Loucy (cell line): ENCODE data around the gene DDAH2.

Experiments
- H2AFZ ChIP-seq: fragments of 200-600 bp; sonication (generic); 2 replicates; pipeline ENCODE4 v1.6.0; 2016; ENCODE audit warnings: antibody characterized with exemption, mild to moderate bottlenecking, low read length, moderate library complexity
- H3F3A ChIP-seq: fragments of 200-600 bp; 2 replicates; pipeline ENCODE4 v1.6.0; 2016; ENCODE audit warnings: antibody characterized with exemption, low read depth, mild to moderate bottlenecking
- H3K27me3 ChIP-seq: fragments of 200-600 bp; sonication (generic); 2 replicates; pipeline ENCODE4 v1.6.1; 2014; ENCODE audit warnings: low read length, mild to moderate bottlenecking; ENCODE audit not compliant: insufficient read depth, poor library complexity, severe bottlenecking
- H3K36me3 ChIP-seq: fragments of 200-600 bp; sonication (generic); 2 replicates; pipeline ENCODE4 v1.6.1; 2016; ENCODE audit warnings: low read length; ENCODE audit not compliant: insufficient read depth
- H3K4me1 ChIP-seq: fragments of 200-600 bp; sonication (generic); 2 replicates; pipeline ENCODE4 v1.5.1; 2014; ENCODE audit warnings: low read length, mild to moderate bottlenecking; ENCODE audit not compliant: insufficient read depth, poor library complexity, severe bottlenecking
- H3K4me2 ChIP-seq: fragments of 200-600 bp; sonication (generic); 2 replicates; pipeline ENCODE4 v1.6.0; 2014; ENCODE audit warnings: antibody characterized with exemption, low read length, low read depth, mild to moderate bottlenecking; ENCODE audit not compliant: poor library complexity, severe bottlenecking
- H3K4me3 ChIP-seq: fragments of 200-600 bp; sonication (generic); 2 replicates; pipeline ENCODE4 v1.5.1; 2014; ENCODE audit warnings: low read length, mild to moderate bottlenecking, mixed read lengths; ENCODE audit not compliant: poor library complexity, severe bottlenecking
- H3K79me2 ChIP-seq: fragments of 200-600 bp; sonication (generic); 2 replicates; pipeline ENCODE4 v1.6.1; 2014; ENCODE audit warnings: low read length; ENCODE audit not compliant: insufficient read depth
- H3K9ac ChIP-seq: fragments of 200-600 bp; sonication (generic); 2 replicates; pipeline ENCODE4 v1.6.0; 2014; ENCODE audit warnings: mild to moderate bottlenecking, low read depth, low read length, moderate library complexity; ENCODE audit not compliant: poor library complexity, severe bottlenecking
- H3K9me2 ChIP-seq: fragments of 200-600 bp; sonication (generic); replicated peaks from 2 replicates; pipeline ENCODE4 v1.6.1; 2016; ENCODE audit warnings: low read depth, low read length, mixed read lengths
- H3K9me3 ChIP-seq: fragments of 200-600 bp; sonication (generic); 2 replicates; pipeline ENCODE4 v1.6.1; 2014; ENCODE audit warnings: mild to moderate bottlenecking, antibody characterized with exemption, low read length, low read depth; ENCODE audit not compliant: insufficient read depth
- H4K20me1 ChIP-seq: fragments of 200-600 bp; sonication (generic); 2 replicates; pipeline ENCODE4 v1.6.0; 2014; ENCODE audit warnings: antibody characterized with exemption, low read length, mild to moderate bottlenecking; ENCODE audit not compliant: insufficient read depth, poor library complexity, severe bottlenecking
- CTCF ChIP-seq: fragments of 200-600 bp; sonication (generic); conservative IDR thresholded peaks from 2 replicates; pipeline ENCODE4 v1.5.1; 2014; ENCODE audit warnings: mild to moderate bottlenecking, antibody characterized with exemption, low read length
- EZH2phosphoT487 ChIP-seq: fragments of 200-600 bp; IDR thresholded peaks from 2 replicates; pipeline ENCODE4 v1.6.1; 2018; ENCODE audit warnings: antibody characterized with exemption, mild to moderate bottlenecking, moderate library complexity, borderline replicate concordance

The DDAH2 gene

GRCh38 chr6:31729515-31729978, 448 bp upstream of the DDAH2 start:
- H3K4me1 ChIP-seq = peaks cover 64% of the 10 kb centered on the region
- H3K27me3 ChIP-seq = no peaks in the 10 kb centered on the region
- H4K20me1 ChIP-seq = peaks cover 42% of the 10 kb centered on the region
- H3K9ac ChIP-seq = peak overlapping the region; percentile 89
- H2AFZ ChIP-seq = peak overlapping the region; percentile 45; the same call in 1 of the 2 replicates
- H3K4me3 ChIP-seq = peak overlapping the region; percentile 94
- peaks cover 71% of the 10 kb centered on the region for H3K79me2 ChIP-seq
- H3K9me2 ChIP-seq = no peaks in the 10 kb centered on the region
- peak overlapping the region; percentile 85 for H3K4me2 ChIP-seq
- H3K36me3 ChIP-seq = peaks cover 41% of the 10 kb centered on the region
- H3K9me3 ChIP-seq = no peaks in the 10 kb centered on the region
- peaks cover 17% of the 10 kb centered on the region; the same call in 1 of the 2 replicates for H3F3A ChIP-seq
- TF ChIP-seq EZH2phosphoT487 = no peak
- TF ChIP-seq CTCF = peak; percentile 96

GRCh38 chr6:31727717-31728671, 1.1 kb downstream of the DDAH2 start:
- H3K9ac ChIP-seq = peak overlapping the region; percentile 89
- no peak overlapping the region for H2AFZ ChIP-seq
- peak overlapping the region; percentile 94 for H3K4me3 ChIP-seq
- H3K9me2 ChIP-seq = no peaks in the 10 kb centered on the region
- H3K27me3 ChIP-seq = no peaks in the 10 kb centered on the region
- peaks cover 27% of the 10 kb centered on the region for H4K20me1 ChIP-seq
- peaks cover 15% of the 10 kb centered on the region; the same call in 1 of the 2 replicates for H3F3A ChIP-seq
- H3K4me1 ChIP-seq = peaks cover 52% of the 10 kb centered on the region
- H3K36me3 ChIP-seq = peaks cover 29% of the 10 kb centered on the region
- H3K4me2 ChIP-seq = peak overlapping the region; percentile 85
- no peaks in the 10 kb centered on the region for H3K9me3 ChIP-seq
- H3K79me2 ChIP-seq = peaks cover 56% of the 10 kb centered on the region
- TF ChIP-seq EZH2phosphoT487 (no peak), CTCF (no peak)

GRCh38 chr6:31727034-31727716, 1.9 kb downstream of the DDAH2 start:
- H3K79me2 ChIP-seq = peaks cover 48% of the 10 kb centered on the region
- peak overlapping the region; percentile 24 for H3K9ac ChIP-seq
- peaks cover 14% of the 10 kb centered on the region; the same call in 1 of the 2 replicates for H3F3A ChIP-seq
- H4K20me1 ChIP-seq = peaks cover 25% of the 10 kb centered on the region
- TF ChIP-seq CTCF (no peak), EZH2phosphoT487 (no peak)
- H3K4me2 ChIP-seq = no peak overlapping the region
- no peak overlapping the region for H3K4me3 ChIP-seq
- H2AFZ ChIP-seq = no peak overlapping the region
- H3K9me2 ChIP-seq = no peaks in the 10 kb centered on the region
- peaks cover 23% of the 10 kb centered on the region for H3K36me3 ChIP-seq
- no peaks in the 10 kb centered on the region for H3K27me3 ChIP-seq
- H3K9me3 ChIP-seq = no peaks in the 10 kb centered on the region
- H3K4me1 ChIP-seq = peaks cover 47% of the 10 kb centered on the region
